Endodermal cell (in vitro differentiated cells): ENCODE data around the gene DISP3. TPM values are rescaled to one million over a fixed set of nuclear protein-coding genes. Genes with fewer than 3 reads are reported as not detected.

Experiments used
- DNase-seq: peaks from one replicate; pipeline ENCODE4 v3.0.0-alpha.2; 2017
- H3K27ac ChIP-seq: 2 replicates; pipeline ENCODE4 v1.5.1; 2013; ENCODE audit warnings: mild to moderate bottlenecking, low read depth, low read length, moderate library complexity
- H3K27me3 ChIP-seq: 2 replicates; pipeline ENCODE4 v1.6.1; 2013; ENCODE audit warnings: mild to moderate bottlenecking, low read length, moderate library complexity; ENCODE audit not compliant: insufficient read depth, control insufficient read depth, poor library complexity, severe bottlenecking
- H3K36me3 ChIP-seq: 2 replicates; pipeline ENCODE4 v1.7.0; 2013; ENCODE audit warnings: mild to moderate bottlenecking, low read length, moderate library complexity; ENCODE audit not compliant: control insufficient read depth, insufficient read depth
- H3K4me1 ChIP-seq: one replicate; pipeline ENCODE4 v1.7.0; 2013; ENCODE audit warnings: low read length; ENCODE audit not compliant: control insufficient read depth, insufficient read depth
- H3K4me3 ChIP-seq: 2 replicates; pipeline ENCODE4 v1.5.1; 2013; ENCODE audit warnings: mild to moderate bottlenecking, low read length, moderate library complexity
- H3K9ac ChIP-seq: 2 replicates; pipeline ENCODE4 v1.6.1; 2013; ENCODE audit warnings: mild to moderate bottlenecking, low read length, moderate library complexity; ENCODE audit not compliant: poor library complexity, severe bottlenecking; ENCODE audit errors: extremely low read depth
- H3K9me3 ChIP-seq: 2 replicates; pipeline ENCODE4 v1.6.1; 2013; ENCODE audit warnings: mild to moderate bottlenecking, low read length, moderate library complexity; ENCODE audit not compliant: control insufficient read depth
- H3K27ac Mint-ChIP-seq: 2 replicates; pipeline ENCODE4 v1.8.0; 2020; ENCODE audit warnings: mixed read lengths
- H3K27me3 Mint-ChIP-seq: 2 replicates; pipeline ENCODE4 v1.8.0; 2021; ENCODE audit warnings: mild to moderate bottlenecking, mixed read lengths; ENCODE audit not compliant: insufficient read depth
- H3K36me3 Mint-ChIP-seq: 2 replicates; pipeline ENCODE4 v1.8.0; 2020; ENCODE audit warnings: low read depth, mixed read lengths
- H3K4me1 Mint-ChIP-seq: 2 replicates; pipeline ENCODE4 v1.8.0; 2020; ENCODE audit warnings: mixed read lengths
- H3K4me3 Mint-ChIP-seq: 2 replicates; pipeline ENCODE4 v1.8.0; 2020; ENCODE audit warnings: mild to moderate bottlenecking, moderate library complexity, mixed read lengths
- H3K9me3 Mint-ChIP-seq: 2 replicates; pipeline ENCODE4 v1.8.0; 2020; ENCODE audit warnings: mild to moderate bottlenecking, mixed read lengths
- WGBS, 2 experiments: methylation state at CpG; one replicate each; pipeline versions ENCODE4 v1.1.5 to v1.1.7; 2013; ENCODE audit warnings: missing lambda C conversion rate in 2 of 2, mixed read lengths in 1 of 2; ENCODE audit not compliant: insufficient coverage in 1 of 2, insufficient read length in 1 of 2; 5-methylcytosine and 5-hydroxymethylcytosine counted together
- total RNA-seq, 2 donors: library from RNA; stranded (reverse); fragmentation: NEBNext Ultra II Directional in 1 of 2; extraction: Animal tissue kit (Norgen Biotek cat#: 25700) in 1 of 2; gene quantifications; 2 replicates in 1 of 2; 3 replicates in 1 of 2; pipeline ENCODE4 v1.2.1, GENCODE V29; 2021
- TF ChIP-seq, protein P1 (sequence below): fragments of 200-600 bp; sonication (generic); conservative IDR thresholded peaks from 2 replicates; pipeline ENCODE4 v1.5.0; 2021; ENCODE audit warnings: antibody characterized with exemption, mild to moderate bottlenecking

The DISP3 gene
- total RNA-seq, 2 donors from 2014 or later: 9.6 to 11.6 TPM

- peak; percentile 34 for DNase-seq
- TF ChIP-seq, protein P1, sequence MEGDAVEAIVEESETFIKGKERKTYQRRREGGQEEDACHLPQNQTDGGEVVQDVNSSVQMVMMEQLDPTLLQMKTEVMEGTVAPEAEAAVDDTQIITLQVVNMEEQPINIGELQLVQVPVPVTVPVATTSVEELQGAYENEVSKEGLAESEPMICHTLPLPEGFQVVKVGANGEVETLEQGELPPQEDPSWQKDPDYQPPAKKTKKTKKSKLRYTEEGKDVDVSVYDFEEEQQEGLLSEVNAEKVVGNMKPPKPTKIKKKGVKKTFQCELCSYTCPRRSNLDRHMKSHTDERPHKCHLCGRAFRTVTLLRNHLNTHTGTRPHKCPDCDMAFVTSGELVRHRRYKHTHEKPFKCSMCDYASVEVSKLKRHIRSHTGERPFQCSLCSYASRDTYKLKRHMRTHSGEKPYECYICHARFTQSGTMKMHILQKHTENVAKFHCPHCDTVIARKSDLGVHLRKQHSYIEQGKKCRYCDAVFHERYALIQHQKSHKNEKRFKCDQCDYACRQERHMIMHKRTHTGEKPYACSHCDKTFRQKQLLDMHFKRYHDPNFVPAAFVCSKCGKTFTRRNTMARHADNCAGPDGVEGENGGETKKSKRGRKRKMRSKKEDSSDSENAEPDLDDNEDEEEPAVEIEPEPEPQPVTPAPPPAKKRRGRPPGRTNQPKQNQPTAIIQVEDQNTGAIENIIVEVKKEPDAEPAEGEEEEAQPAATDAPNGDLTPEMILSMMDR: no peak
- H3K27ac ChIP-seq: no peak overlapping the region
- no peaks in the 10 kb centered on the region for H3K9me3 ChIP-seq
- H3K4me3 ChIP-seq: no peak overlapping the region
- H3K36me3 ChIP-seq: no peaks in the 10 kb centered on the region
- no peaks in the 10 kb centered on the region for H3K27me3 ChIP-seq
- Mint-ChIP-seq H3K9me3 (no peaks in the 10 kb centered on the region), H3K36me3 (peaks cover 6% of the 10 kb centered on the region), H3K27me3 (no peaks in the 10 kb centered on the region), H3K27ac (no peak overlapping the region), H3K4me1 (peaks cover 11% of the 10 kb centered on the region), H3K4me3 (no peak overlapping the region)
- H3K4me1 ChIP-seq: no peaks in the 10 kb centered on the region
- no peak overlapping the region for H3K9ac ChIP-seq
- WGBS, 2 experiments: 89 to 93% methylated on average over 9 to 13 of the region's 13 CpGs
Observed at GRCh38 chr1:11528611-11529261, 49.8 kb downstream of the DISP3 start.

- Mint-ChIP-seq H3K27ac (no peak overlapping the region), H3K27me3 (no peaks in the 10 kb centered on the region), H3K4me1 (peaks cover 11% of the 10 kb centered on the region), H3K36me3 (peaks cover 6% of the 10 kb centered on the region), H3K4me3 (no peak overlapping the region), H3K9me3 (no peaks in the 10 kb centered on the region)
- no peak overlapping the region for H3K27ac ChIP-seq
- no peak overlapping the region for H3K4me3 ChIP-seq
- DNase-seq: peak; percentile 37
- H3K4me1 ChIP-seq: no peaks in the 10 kb centered on the region
- TF ChIP-seq, protein P1: no peak
- H3K9me3 ChIP-seq: no peaks in the 10 kb centered on the region
- no peak overlapping the region for H3K9ac ChIP-seq
- H3K36me3 ChIP-seq: no peaks in the 10 kb centered on the region
- no peaks in the 10 kb centered on the region for H3K27me3 ChIP-seq
- 94 to 100% methylated on average over 5 to 10 of the region's 10 CpGs for WGBS, 2 experiments
Observed at GRCh38 chr1:11529330-11529729, 50.4 kb downstream of the DISP3 start.

- peak; percentile 33 for DNase-seq
Observed at GRCh38 chr1:11529763-11530730, 51.1 kb downstream of the DISP3 start.

More at GRCh38 chr1:11529763-11530730, 51.1 kb downstream of the DISP3 start:
- Mint-ChIP-seq H3K27me3 (no peaks in the 10 kb centered on the region), H3K4me3 (no peak overlapping the region), H3K4me1 (peaks cover 11% of the 10 kb centered on the region), H3K27ac (no peak overlapping the region), H3K9me3 (no peaks in the 10 kb centered on the region), H3K36me3 (peaks cover 6% of the 10 kb centered on the region)
- Histone ChIP-seq H3K27me3 (no peaks in the 10 kb centered on the region), H3K36me3 (no peaks in the 10 kb centered on the region), H3K9ac (no peak overlapping the region), H3K27ac (no peak overlapping the region), H3K9me3 (no peaks in the 10 kb centered on the region), H3K4me3 (no peak overlapping the region), H3K4me1 (no peaks in the 10 kb centered on the region)
- 95 to 96% methylated on average over 28 to 34 of the region's 34 CpGs for WGBS, 2 experiments
- TF ChIP-seq, protein P1: no peak
